ENCODE results near the gene EHBP1.

EHBP1 gene

GRCh38 chr2:63092857-63093256 is 387.3 kb downstream of the EHBP1 start:
- no peak for DNase-seq

DNA sequence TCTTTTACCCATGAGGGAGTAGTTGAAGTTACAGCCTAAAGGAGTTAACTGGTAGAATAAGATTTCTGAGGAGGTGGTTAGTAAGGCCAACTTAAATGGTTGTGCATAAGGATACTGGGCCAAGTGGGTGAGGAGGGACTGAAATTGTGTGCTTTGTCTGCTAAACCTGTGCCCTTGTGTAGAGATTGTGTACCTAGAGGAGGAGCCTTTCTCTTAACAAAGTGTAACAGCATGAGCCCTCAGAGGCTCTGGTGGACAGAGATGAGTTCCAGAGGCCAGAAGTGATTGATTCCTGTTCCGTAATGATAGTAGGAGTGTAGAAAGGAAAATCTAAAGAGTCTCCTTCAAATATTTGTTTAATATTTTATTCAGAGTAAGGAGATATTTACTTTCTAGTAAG is 388.0 kb downstream of the EHBP1 start:
- DNase-seq = no peak

Data from activated naive CD4-positive, alpha-beta T cell treated with Interleukin-2 at 50 U/mL for 16 hours (primary cell).